HG03378 (cell line): ENCODE results near the gene FOXF1.

Experiments used
- ATAC-seq: cut with Tn5 transposase; IDR thresholded peaks from one replicate; pipeline ENCODE4 v1.9.1; 2021; ENCODE audit warnings: mild to moderate bottlenecking, moderate library complexity; ENCODE audit not compliant: unreplicated experiment

The FOXF1 gene

DNA sequence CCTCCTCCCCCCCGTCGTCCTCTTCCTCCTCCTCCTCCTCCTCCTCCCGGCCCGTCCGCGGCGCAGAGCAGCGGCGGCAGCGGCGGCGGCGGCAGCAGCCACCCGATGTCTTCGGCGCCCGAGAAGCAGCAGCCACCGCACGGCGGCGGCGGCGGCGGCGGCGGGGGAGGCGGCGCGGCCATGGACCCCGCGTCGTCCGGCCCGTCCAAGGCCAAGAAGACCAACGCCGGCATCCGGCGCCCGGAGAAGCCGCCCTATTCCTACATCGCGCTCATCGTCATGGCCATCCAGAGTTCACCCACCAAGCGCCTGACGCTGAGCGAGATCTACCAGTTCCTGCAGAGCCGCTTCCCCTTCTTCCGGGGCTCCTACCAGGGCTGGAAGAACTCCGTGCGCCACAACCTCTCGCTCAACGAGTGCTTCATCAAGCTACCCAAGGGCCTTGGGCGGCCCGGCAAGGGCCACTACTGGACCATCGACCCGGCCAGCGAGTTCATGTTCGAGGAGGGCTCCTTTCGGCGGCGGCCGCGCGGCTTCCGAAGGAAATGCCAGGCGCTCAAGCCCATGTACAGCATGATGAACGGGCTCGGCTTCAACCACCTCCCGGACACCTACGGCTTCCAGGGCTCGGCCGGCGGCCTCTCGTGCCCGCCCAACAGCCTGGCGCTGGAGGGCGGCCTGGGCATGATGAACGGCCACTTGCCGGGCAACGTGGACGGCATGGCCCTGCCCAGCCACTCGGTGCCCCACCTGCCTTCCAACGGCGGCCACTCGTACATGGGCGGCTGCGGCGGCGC is at the start of gene FOXF1:
Gene FOXF1, plus strand, starts transcription at position 63 of the 797 bp plus-strand sequence. Its CDS starts 43 bp downstream, at position 106.
- no peak for ATAC-seq

DNA sequence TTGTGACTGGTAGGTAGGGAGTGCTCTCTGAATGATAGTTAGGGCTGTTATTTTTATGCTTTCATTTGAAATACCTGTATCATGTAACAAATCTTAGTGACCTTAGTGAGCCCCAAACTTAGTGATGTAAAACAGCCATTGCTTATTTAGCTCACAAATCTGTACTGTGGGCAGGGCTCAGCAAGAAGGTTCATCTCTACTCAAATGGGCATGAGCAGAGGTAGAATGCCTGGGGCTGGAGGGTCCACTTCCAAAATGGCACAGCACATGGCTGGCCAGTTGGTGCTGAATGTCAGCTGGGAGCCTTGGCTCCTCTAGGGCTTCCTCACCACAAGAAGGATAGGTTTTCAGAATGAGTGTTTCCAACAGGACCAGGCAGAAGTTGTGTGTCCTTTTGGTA is 49.3 kb upstream of the FOXF1 start:
- ATAC-seq = no peak

DNA sequence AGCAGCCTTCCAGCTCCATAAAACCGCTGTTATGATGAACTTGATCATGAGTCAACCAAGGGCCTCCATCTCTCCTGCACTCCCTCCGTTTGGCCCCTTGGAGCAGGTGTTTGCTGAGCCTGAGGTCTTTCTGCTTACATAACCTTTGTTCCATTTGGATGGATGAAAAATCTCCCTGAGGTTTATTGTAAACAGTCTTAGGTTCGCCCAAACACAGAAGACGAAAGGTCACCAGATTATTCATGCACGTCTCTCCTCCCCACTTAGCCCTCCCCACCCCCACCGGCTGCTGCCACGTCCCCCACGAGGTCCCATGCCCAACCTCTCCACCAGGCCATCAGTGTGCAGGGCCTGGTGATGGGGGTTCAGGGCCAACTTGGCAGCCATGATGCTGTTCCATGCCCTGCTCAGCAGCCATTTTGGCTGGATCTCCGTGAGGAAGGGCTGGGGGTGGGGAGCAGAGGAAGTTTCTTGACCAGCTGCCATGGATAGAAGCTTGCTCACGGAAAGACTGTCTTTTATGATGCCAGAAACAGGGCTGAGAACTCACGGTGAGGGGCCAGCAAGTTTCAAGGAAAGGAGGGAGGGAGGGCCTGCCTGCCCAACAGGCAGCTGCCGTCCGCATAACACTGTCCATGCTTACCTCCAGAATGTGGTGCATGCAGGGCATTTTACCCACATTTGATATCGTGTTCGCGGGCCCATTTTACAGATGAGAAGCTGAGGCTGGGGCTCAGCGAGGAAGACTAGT is 47.8 kb upstream of the FOXF1 start:
- ATAC-seq = no peak

DNA sequence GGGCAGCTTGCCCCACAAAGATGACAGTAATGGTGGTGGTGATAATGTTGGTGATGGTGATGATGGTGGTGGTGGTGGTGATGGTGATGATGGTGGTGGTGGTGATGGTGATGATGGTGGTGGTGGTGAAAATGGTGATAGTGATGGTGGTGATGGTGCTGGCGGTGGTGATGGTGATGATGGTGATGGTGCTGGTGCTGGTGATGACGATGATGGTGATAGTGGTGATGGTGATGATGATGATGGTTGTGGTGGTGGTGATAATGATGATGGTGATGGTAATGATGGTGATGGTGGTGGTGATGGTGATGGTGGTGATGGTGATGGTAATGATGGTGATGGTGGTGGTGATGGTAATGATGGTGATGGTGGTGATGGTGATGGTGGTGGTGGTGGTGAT is 46.3 kb upstream of the FOXF1 start:
- no peak for ATAC-seq

DNA sequence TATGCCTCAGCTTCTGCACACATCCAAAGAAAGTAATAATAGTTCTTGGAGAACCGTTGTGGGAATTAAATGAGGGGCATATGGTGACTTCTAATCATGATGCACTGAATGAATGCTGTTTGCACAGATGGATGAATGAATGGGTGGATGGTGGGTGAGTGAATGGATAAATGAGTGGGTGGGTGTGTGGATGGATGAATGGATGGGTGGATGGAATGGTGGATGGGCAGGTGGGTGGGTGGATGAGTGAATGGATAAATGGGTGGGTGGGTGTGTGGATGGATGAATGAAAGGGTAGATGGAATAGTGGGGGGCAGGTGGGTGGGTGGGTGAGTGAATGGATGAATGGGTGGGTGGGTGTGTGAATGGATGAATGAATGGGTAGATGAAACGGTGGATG is 44.9 kb upstream of the FOXF1 start:
- no peak for ATAC-seq

DNA sequence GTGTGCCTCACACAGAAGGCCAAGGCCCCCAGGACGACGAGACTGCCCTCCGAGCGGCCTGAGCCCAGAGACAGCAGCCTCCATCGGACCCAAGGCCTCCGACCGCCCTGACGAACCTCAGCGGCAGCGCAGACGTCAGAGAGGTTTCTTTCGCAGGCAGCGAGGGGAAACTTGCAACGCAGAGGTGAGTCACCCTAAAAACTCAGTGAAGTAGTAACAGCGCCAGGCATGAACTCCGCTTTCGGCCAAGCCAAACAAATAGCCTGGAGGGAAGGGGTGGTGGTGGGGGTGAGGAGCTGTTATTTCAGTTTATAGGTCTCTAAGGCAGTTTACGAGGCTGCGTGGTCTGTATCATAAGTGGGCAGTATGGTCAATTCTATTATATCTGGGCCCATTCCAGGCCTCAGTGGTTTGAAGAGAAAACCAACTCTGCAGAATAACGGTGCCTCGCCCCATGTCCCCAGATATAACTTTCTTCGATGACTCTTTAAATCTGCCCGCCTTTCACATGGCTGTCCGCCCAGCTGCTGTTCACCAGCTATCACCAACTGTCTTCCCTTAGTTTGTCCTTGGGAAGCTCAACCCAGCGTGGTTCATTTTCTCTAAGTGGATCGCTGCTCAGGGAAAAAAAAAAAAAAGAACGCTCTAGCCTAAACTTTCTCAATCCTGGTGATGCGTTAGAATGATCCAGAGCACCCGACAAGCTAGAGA is 43.5 kb upstream of the FOXF1 start:
- no peak for ATAC-seq

DNA sequence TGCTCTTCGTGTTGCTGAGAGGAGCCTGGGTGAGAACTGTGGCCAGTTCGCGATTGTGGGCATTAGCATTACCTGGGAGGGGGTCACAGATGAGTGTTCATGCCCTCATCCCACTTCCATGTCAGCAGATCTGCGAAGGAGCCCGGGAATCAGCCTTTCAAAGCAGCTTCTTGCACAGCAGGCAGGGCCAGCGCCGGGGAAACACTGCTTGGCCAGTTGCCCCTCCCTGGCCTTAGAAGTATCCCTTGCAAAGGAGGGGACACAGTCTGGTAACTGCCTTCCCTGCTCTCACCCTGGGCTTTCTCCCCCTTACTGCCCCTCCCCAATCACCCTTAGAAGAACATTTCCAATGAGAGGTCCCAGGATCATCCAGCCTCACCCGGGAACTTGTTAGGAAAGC is 42.8 kb upstream of the FOXF1 start:
- no peak for ATAC-seq

DNA sequence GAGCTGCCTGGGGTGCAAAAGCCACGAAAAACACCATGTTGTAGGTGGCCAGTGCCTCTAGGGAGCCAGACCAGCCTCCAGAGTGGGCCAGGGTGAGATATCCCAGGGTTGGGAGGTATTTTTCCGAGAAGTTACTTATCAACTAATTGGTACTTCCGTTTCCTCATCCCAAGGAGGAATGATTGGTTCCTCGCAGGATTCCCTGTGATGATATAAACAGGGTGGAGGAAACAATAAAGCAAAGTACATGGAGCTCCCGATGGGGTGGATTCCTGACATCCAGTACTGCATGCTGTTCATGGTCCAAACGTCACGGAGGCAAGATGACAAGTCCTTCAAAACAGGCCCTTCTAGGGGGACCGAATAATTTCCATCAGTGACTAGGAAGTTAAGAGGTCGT is 39.4 kb upstream of the FOXF1 start:
- no peak for ATAC-seq

DNA sequence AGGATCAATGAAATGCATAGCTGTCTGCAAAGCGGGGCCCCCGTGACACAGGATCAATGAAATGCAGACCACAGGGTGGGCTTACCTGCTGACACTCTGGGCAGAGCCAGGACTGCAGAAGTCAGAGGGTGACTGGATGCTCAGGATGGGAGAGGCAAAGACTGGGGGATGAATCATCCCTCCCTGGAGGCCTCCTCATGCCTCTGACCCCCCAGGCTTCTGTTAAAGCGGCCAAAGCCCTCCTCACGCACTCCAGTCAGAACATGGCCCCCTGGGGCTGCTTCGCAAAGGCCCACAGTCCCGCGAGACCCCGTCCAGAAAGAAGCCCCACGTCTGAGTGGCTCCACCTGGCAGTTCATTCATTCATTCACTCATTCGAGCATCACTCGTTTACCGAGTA is 38.4 kb upstream of the FOXF1 start:
- no peak for ATAC-seq

DNA sequence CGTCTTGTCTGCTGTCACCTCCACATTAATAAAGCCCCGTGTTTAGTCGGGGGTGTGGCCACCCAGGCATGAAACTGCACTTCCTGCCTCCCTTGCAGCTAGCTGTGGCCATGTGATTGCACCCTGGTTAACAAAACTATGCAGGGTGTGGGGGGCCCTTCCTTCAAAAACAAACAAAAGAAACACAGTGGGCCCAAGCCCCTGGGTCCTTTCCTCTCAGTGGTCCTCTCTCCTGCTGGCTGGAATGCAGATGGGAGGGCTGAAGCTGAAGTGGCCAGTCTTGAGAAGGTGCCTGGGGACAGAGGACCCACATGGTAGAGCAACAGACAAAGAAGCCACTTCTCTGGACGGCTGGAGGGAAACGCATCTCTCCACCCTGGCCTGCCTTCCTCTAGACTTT is 38.0 kb upstream of the FOXF1 start:
- ATAC-seq = no peak

DNA sequence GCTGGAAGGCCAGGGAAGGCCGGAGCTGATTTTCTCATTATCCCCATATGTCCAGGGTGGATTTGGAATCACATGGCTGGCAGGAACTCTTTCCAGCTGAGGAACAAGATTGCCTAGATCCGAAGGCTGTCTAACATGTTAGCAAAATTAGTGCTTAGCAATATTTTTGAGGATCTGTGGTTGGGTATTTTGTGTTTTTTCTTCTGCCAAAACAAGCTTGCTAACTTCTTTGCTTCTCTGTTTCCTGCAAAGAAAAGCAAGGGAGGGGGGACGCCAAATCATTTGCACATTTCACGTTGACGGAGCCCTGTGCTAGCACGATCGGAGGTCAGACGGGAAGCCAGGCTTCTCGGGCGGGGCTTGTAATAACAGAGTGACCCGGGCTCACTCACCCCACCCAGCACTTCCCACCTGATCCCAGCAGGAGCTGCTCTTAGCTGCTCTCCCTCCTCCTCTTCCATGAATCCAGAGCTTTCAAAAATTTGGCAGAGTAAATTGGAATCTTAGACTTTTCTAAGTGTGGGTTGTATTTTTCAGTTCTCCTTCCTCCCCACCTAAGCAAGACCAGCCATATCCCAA is 33.3 kb upstream of the FOXF1 start:
- ATAC-seq = no peak

DNA sequence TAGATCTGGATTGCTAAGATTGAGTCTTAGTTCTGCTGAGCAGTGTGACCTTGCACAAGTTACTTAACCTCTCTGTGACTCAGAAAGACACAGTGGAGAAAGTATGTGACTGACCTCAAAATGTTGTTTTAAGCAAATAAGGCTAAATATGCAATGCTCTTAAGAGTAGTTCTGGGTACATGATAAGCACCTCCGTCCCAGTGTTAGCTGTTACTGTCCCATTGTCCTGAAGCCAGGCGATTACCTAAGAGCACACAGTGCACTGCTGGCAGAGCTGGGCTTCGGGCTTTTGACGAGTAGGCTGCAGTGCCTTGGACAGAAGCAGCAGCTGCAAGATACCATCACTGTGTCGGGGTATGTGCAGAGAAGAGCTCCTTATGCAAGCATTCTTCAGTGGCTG is 32.7 kb upstream of the FOXF1 start:
- ATAC-seq = no peak

DNA sequence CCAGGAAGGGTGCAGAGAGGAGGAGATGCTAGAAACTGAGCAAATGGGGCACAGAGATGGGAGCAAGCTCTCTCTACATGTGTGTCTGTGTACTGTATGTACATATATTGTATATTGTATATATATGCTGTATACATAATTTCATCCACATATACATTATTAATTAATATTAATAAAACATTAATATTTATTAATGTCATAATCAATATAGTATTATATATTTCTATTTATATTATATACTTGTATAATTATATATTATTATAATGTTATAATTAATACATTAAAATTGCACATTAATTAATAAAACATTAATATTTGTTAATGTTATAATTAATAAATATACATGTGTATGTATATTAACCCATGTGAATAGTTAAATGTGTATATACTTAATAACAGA is 31.5 kb upstream of the FOXF1 start:
- no peak for ATAC-seq

DNA sequence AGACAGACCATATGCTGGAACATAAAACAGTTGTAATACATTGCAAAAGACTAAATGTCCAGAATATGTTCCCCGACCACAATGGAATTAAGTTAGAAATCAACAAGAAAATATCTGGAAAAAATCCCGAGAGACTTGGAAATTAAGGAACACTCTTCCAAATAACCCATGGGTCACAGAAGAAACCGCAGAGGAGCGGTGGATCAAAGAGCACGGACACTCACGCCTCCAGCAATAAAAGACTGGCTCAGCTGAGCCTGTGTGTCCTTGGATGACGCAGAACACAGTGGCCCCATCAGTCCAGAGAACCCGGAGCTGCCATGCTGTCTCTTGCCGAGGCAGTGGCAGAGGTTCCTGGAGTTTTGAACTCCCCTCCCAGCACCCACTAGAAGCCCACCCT is 30.9 kb upstream of the FOXF1 start:
- no peak for ATAC-seq

DNA sequence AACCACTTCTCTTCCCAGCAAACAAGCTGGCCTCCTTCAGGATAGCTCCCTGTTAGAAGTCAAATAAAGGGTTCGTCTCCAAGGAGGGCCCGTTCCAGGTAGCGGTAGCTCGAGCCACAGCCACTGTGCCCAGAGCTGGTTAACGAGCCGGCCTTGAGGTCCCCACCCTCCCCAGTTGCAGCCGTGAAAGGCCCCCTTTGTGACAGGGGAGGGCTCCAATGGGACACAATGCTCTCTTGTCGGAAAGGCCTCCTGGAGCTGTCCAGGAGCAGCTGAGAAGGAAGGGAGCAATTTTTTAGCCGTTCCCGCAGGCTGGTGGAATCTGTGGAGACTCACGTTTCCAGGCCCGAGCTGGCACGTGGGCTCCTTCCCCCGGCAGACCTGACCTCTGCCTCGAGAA is 29.9 kb upstream of the FOXF1 start:
- ATAC-seq = no peak

DNA sequence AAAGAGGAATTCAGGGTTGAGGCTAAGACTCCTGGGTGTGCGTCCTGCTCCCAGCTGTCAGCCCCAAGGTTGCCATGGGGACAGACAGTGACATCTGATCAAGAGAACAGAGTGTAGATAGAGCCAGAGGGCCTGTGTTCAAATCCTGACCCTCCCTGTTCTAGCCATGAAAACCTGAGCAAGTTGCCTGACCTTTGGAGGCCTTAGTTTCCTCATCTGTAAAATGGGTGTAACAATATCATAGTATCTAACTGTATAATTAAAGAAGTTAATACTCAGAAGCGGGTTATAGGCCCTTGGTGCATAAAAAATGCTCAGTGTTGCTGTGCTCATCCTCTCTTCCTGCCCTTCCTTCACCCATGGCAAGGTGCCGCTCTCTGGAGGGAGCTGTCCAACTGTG is 28.7 kb upstream of the FOXF1 start:
- ATAC-seq = no peak

DNA sequence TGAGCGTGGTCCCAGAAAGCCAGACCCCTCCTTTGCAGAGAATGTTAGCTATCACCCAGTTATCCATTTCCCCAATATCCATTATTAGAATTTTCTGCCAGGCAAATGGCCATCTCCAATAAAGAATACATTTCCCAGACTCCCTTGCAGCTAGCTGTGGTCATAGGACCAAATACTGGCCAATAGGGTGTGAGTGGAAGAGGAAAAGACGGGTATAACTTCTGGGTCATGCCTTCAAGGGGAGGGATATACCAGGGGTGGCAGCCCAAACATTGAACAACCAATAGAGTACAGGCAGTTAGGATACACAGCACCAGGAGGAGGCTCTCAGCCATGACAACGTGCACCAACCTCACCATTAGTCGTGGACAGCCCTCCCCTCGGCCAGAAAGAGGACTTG is 26.1 kb upstream of the FOXF1 start:
- ATAC-seq = no peak

DNA sequence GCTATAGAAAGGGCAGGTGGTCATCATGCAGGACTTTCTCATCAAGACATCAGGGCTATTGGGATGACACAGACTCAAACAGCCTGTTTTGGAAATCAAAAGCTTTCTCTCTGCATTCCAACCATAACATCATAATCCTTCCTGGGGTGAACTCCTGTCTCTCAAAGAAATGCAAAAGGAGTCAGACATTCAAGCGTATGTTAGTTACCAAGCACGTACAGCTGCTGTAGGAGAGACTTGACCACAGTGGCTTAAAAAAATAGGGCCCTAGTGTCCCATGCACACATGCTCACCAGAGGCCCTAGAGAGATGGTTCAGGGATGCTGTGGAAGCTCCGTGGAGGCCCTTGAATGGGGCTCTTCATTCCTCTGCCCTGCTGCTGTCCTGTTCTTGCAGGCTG is 24.6 kb upstream of the FOXF1 start:
- ATAC-seq = no peak

DNA sequence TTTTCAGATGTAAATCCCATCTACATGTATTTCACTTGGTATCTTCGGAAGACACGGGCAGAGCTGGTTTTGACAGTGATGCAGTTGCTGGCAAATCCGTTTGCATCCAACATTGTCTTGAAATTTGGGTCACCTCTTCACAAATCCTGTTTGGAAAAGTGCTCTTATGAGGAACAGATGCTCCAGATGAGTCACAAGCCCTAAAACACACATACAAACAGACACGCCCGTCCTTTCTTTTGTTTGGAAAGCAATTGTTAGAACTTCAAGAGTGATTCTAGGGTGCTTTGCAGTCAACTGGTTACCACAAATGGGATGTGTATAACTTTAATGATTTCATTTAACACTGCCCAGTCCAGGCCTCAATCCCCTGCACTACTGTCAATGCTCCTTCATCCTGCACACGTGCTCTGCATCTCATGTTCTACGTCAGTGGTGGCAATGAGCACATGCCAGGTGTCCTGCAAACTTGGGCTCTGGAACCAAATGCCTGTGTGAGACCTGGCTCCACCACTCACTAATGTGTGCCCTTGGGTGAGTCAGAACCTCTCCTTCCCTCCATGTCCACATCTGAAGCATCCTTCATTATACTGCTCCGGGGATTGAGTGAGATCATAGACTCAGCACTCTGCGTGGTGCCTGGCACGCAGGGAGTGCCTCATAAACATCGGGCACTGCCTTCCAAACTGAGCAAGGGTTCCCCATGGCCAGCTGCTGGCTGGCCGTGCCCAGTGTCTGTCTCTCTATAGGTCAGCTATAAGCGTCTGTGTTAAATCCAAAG is 19.3 kb upstream of the FOXF1 start:
- ATAC-seq = no peak

DNA sequence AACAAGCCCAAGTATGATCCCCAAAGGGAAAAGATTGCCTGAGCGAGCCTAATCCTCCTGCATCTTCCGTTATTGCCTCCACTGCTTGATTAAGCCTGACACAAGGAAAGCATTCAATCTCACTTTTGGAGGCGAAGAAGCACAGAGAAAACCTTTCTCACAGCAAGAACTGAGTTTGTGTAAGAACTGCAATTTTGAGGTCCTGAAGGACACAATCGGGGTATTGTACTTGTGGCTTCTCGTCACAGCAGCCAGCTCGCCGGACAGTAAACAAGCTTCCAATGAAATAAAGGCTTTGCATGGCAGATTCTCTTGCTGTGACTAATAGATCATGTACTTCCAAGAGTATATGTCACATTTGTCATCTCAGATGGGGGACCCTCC is 18.7 kb upstream of the FOXF1 start:
- no peak for ATAC-seq
